Measurements from ENCODE around the gene NPM3. TPM values are rescaled to one million over a fixed set of nuclear protein-coding genes. Genes with fewer than 3 reads are reported as not detected.
A peak's percentile ranks its signal among the peaks of the same experiment; 100 is the strongest.

Gene NPM3
- total and polyA plus RNA-seq, 2 of the 13 experiments (the other 11 are each of a cell fraction or from before 2014, with no cell fraction given): 47.6 to 129 TPM

- TF ChIP-seq PBX2 (CRISPR knock-in tag; IDR thresholded peaks at IDR 0.05) (peak; percentile 33; the same call in 1 of the 2 replicates), SIX1 (CRISPR knock-in tag; IDR thresholded peaks at IDR 0.05; ENCODE audit: borderline replicate concordance) (no peak), MXD4 (CRISPR knock-in tag; IDR thresholded peaks at IDR 0.05) (no peak)
- TF ChIP-seq, protein P1, sequence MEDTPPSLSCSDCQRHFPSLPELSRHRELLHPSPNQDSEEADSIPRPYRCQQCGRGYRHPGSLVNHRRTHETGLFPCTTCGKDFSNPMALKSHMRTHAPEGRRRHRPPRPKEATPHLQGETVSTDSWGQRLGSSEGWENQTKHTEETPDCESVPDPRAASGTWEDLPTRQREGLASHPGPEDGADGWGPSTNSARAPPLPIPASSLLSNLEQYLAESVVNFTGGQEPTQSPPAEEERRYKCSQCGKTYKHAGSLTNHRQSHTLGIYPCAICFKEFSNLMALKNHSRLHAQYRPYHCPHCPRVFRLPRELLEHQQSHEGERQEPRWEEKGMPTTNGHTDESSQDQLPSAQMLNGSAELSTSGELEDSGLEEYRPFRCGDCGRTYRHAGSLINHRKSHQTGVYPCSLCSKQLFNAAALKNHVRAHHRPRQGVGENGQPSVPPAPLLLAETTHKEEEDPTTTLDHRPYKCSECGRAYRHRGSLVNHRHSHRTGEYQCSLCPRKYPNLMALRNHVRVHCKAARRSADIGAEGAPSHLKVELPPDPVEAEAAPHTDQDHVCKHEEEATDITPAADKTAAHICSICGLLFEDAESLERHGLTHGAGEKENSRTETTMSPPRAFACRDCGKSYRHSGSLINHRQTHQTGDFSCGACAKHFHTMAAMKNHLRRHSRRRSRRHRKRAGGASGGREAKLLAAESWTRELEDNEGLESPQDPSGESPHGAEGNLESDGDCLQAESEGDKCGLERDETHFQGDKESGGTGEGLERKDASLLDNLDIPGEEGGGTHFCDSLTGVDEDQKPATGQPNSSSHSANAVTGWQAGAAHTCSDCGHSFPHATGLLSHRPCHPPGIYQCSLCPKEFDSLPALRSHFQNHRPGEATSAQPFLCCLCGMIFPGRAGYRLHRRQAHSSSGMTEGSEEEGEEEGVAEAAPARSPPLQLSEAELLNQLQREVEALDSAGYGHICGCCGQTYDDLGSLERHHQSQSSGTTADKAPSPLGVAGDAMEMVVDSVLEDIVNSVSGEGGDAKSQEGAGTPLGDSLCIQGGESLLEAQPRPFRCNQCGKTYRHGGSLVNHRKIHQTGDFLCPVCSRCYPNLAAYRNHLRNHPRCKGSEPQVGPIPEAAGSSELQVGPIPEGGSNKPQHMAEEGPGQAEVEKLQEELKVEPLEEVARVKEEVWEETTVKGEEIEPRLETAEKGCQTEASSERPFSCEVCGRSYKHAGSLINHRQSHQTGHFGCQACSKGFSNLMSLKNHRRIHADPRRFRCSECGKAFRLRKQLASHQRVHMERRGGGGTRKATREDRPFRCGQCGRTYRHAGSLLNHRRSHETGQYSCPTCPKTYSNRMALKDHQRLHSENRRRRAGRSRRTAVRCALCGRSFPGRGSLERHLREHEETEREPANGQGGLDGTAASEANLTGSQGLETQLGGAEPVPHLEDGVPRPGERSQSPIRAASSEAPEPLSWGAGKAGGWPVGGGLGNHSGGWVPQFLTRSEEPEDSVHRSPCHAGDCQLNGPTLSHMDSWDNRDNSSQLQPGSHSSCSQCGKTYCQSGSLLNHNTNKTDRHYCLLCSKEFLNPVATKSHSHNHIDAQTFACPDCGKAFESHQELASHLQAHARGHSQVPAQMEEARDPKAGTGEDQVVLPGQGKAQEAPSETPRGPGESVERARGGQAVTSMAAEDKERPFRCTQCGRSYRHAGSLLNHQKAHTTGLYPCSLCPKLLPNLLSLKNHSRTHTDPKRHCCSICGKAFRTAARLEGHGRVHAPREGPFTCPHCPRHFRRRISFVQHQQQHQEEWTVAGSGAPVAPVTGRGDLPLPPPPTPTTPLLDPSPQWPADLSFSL (CRISPR knock-in tag; IDR thresholded peaks at IDR 0.05): peak; percentile 85
These were observed 4.3 kb downstream of the NPM3 start (continued) for GRCh38 chr10:101778781-101779543.

All from HepG2 (cell line).